ENCODE measurements around the gene RASGEF1C.

Gene RASGEF1C

DNA sequence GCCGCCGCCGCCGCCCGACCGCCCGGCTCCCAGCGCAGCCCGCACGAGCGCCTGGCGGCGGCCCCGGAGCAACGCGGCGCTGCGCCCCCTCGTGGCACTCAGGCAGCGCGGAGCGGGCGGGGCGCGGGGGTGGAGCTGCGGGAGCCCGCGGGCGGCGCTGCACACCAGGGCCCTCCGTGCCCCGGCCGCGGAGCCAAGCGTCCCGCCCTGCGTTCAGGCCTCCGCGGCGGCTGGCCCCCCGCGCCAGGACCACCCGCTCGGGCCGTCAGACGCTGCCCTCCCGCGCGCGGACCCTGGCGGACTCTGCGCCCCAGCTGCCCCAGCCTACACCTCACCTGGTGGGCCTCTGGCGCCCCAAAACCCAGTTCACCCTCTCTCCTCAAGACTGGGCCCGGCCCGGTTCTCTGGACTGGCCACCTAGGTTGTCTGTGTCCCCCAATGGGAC, at the start of gene RASGEF1C:
Gene RASGEF1C (minus strand): TSS at position 75 of the 445 bp plus-strand sequence. CDS start 71,159 bp downstream, outside the sequence.
- FAIRE-seq (no peak), DNase-seq (ENCODE audit: insufficient read length, low spot score) (peak; percentile 86)
- no peak for TF ChIP-seq POLR2A (IDR thresholded peaks at IDR 0.05; ENCODE audit: low read depth, low read length)

DNA sequence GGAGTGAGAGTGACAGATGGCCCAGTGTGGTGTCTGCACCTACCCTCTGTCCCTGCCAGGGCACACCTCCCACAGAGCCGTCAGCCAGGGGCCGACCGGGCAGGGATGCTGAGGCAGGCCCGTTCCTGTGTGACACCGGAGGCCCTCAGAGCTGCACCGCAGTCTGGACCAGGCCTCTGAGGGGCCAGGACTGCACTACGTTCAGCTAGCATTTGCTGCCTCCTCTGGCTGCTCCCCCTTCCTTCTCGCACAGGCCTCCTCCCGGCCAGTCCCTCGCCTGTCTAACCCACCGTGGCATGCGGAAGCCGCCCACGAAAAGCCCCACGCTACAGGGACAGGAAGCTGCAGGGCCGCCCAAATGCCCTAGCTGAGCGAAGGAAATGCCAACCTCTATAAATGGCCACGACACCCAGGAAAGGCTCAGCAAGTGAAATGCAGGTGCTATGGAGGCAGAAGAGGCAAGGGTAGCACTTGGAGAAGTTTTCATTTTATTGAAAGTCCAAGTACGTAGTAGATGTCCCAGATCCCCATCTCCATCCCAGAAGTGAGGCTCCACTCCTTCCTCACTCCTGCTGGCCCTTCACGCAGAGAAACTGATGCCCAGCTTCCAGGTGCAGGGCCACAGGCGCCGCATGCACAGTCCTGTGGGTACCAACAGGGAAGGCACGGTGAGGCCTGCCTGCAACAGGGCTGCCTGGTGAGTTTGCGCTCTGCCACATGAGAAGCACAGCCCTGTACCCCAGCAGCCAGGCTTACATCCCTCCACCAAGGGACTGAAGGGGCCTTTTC, 44.2 kb upstream of the RASGEF1C start:
- no peak for DNase-seq (ENCODE audit: insufficient read length, low spot score)
- FAIRE-seq = no peak
- TF ChIP-seq POLR2A (IDR thresholded peaks at IDR 0.05; ENCODE audit: low read depth, low read length) = no peak

GRCh38 chr5:180251887-180252286, 42.9 kb upstream of the RASGEF1C start:
- DNase-seq (ENCODE audit: insufficient read length, low spot score) (no peak), FAIRE-seq (no peak)

GRCh38 chr5:180251141-180251540, 42.1 kb upstream of the RASGEF1C start:
- no peak for FAIRE-seq
- no peak for DNase-seq (ENCODE audit: insufficient read length, low spot score)
- TF ChIP-seq POLR2A (IDR thresholded peaks at IDR 0.05; ENCODE audit: low read depth, low read length) = no peak

More at GRCh38 chr5:180251887-180252286, 42.9 kb upstream of the RASGEF1C start:
- no peak for TF ChIP-seq POLR2A (IDR thresholded peaks at IDR 0.05; ENCODE audit: low read depth, low read length)

- FAIRE-seq = no peak
- TF ChIP-seq POLR2A (IDR thresholded peaks at IDR 0.05; ENCODE audit: low read depth, low read length) = no peak
Measured at GRCh38 chr5:180250329-180250728, 41.3 kb upstream of the RASGEF1C start.

GRCh38 chr5:180241600-180241999, 32.6 kb upstream of the RASGEF1C start:
- FAIRE-seq = no peak
- DNase-seq (ENCODE audit: insufficient read length, low spot score) = no peak
- TF ChIP-seq POLR2A (IDR thresholded peaks at IDR 0.05; ENCODE audit: low read depth, low read length) = no peak

More at GRCh38 chr5:180250329-180250728, 41.3 kb upstream of the RASGEF1C start:
- DNase-seq (ENCODE audit: insufficient read length, low spot score) = no peak

- FAIRE-seq = no peak
- no peak for DNase-seq (ENCODE audit: insufficient read length, low spot score)
Measured at GRCh38 chr5:180238631-180239030, 29.6 kb upstream of the RASGEF1C start.

DNA sequence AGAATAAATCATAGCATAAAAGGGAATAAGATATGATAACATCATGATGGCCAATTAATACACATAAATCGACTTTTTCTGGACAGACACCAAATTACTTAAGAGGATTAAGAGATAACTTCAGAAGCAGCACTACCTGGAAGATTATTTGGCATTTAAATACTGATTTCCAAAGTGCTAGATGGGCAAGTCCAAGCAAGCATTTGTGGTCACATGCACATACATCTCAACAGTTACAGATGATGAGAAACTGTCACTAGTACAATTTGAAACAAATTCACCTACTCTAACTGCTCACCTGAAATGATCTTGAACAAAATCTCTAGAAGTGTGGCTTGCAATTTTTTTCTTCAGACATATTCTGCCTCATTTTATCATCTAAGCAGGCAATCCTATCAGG, 26.8 kb upstream of the RASGEF1C start:
- FAIRE-seq = no peak
- no peak for TF ChIP-seq POLR2A (IDR thresholded peaks at IDR 0.05; ENCODE audit: low read depth, low read length)
- no peak for DNase-seq (ENCODE audit: insufficient read length, low spot score)

More at GRCh38 chr5:180238631-180239030, 29.6 kb upstream of the RASGEF1C start:
- TF ChIP-seq POLR2A (IDR thresholded peaks at IDR 0.05; ENCODE audit: low read depth, low read length) = no peak

GRCh38 chr5:180235077-180235476, 26.1 kb upstream of the RASGEF1C start:
- TF ChIP-seq POLR2A (IDR thresholded peaks at IDR 0.05; ENCODE audit: low read depth, low read length) = no peak

DNA sequence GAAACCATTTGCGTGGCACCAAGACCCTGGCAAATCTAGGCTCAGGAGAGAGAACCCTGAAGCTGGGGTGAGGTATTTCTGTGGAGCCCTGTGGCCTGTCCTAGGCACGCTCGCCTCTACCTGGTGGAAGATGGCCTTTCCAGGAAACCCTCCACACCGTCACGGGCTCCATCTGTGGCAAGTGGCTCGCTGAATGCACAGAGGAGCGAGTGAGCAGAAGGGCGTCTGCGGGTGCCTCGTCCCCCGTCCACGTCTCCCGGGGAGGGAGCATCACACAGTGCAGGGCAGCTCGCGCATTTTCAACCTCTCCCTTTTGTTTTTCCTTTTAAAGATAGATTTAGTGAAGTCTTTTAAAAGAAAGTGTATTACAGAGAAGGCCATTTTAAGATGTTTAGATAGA, 25.3 kb upstream of the RASGEF1C start:
- FAIRE-seq (no peak), DNase-seq (ENCODE audit: insufficient read length, low spot score) (no peak)
- no peak for TF ChIP-seq POLR2A (IDR thresholded peaks at IDR 0.05; ENCODE audit: low read depth, low read length)

More at GRCh38 chr5:180235077-180235476, 26.1 kb upstream of the RASGEF1C start:
- FAIRE-seq = no peak
- DNase-seq (ENCODE audit: insufficient read length, low spot score) = no peak

- no peak for FAIRE-seq
- TF ChIP-seq POLR2A (IDR thresholded peaks at IDR 0.05; ENCODE audit: low read depth, low read length) = no peak
Measured at GRCh38 chr5:180233729-180234128, 24.7 kb upstream of the RASGEF1C start.

GRCh38 chr5:180230017-180230416, 21.0 kb upstream of the RASGEF1C start:
- FAIRE-seq = no peak
- no peak for DNase-seq (ENCODE audit: insufficient read length, low spot score)
- no peak for TF ChIP-seq POLR2A (IDR thresholded peaks at IDR 0.05; ENCODE audit: low read depth, low read length)

More at GRCh38 chr5:180233729-180234128, 24.7 kb upstream of the RASGEF1C start:
- no peak for DNase-seq (ENCODE audit: insufficient read length, low spot score)

DNA sequence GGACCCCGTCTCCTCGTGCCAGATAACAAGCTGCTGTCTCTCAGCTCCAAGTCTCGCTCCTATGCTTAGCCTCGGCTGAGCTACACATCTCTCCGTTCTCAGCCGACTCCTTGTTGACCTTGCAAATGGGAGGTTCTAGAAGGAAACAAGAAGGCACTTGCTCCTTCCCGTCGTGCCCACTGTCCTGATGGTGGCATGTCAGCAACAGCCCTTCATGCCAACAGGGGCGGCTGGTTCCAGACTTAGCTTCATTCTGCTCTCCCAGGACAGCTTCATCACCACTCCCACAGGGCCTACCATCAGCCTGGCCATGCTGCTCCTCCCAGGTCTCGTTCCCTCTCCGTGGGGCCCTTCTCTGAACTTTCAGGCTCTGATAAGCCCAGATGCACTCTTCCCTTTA, 13.0 kb upstream of the RASGEF1C start:
- FAIRE-seq (no peak), DNase-seq (ENCODE audit: insufficient read length, low spot score) (no peak)
- TF ChIP-seq POLR2A (IDR thresholded peaks at IDR 0.05; ENCODE audit: low read depth, low read length) = no peak

GRCh38 chr5:180217797-180218196, 8.8 kb upstream of the RASGEF1C start:
- DNase-seq (ENCODE audit: insufficient read length, low spot score) = no peak
- FAIRE-seq = no peak
- TF ChIP-seq POLR2A (IDR thresholded peaks at IDR 0.05; ENCODE audit: low read depth, low read length) = no peak

DNA sequence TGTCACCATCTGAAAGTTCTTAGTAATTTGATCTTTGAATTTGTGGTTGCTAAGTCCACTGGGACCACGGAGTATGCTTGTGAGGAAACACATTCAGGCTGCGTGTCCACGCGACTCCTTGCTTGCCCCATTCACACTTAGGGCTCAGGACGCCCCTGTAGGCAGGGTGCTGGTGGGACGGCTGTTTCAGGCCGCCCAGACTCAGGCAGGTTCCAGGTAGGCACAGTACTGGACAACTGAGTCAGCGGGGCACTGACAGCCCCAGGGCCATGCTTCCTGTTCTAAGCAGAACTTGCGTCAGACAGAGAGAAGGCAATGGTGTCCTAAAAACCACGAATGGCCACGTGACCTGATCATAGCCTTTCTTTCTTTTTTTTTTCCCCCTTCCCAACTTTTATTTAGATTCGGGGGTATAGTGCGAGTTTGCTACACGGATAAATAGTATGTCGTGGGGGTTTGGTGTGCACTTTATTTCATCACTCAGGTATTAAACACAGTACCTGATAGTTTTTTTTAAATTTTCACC, 7.7 kb upstream of the RASGEF1C start:
- FAIRE-seq (no peak), DNase-seq (ENCODE audit: insufficient read length, low spot score) (no peak)
- no peak for TF ChIP-seq POLR2A (IDR thresholded peaks at IDR 0.05; ENCODE audit: low read depth, low read length)

Data from H54 (cell line).